Activated CD8-positive, alpha-beta T cell treated with anti-CD3 and anti-CD28 coated beads, Interleukin-2, amount 10 ng/mL, durations not matched to agents 7 days and 5 days (primary cell): ENCODE results near the gene TMEM167A. TPM values are rescaled to one million over a fixed set of nuclear protein-coding genes. Genes with fewer than 3 reads are reported as not detected.
A peak's percentile ranks its signal among the peaks of the same experiment; 100 is the strongest.
"Not testable (repeated sequence)": the region's sequence is repeated elsewhere in the genome, so short reads cannot be mapped to it uniquely, and the experiment has no call there.

Source experiments
- ATAC-seq: fragments of 150-1000 bp; cut with Tn5 transposase; one replicate; pipeline ENCODE4 v1.10.0; 2021; ENCODE audit warnings: moderate library complexity
- CTCF ChIA-PET: fragments of 350-600 bp; sonication (Branson Sonifier 250); formaldehyde crosslinking; loops from one replicate; lab custom pipeline; 2021; ENCODE audit warnings: antibody characterized with exemption; lab: Charles Lee
- POLR2A ChIA-PET: fragments of 350-600 bp; sonication (Branson Sonifier 250); formaldehyde crosslinking; loops from one replicate; lab custom pipeline; 2021; ENCODE audit warnings: antibody characterized with exemption; lab: Charles Lee
- DNase-seq: peaks from one replicate; pipeline ENCODE4 v3.0.0-alpha.2; 2020
- H3K27ac Mint-ChIP-seq: one replicate; pipeline ENCODE4 v1.8.0; 2021; ENCODE audit warnings: mild to moderate bottlenecking, mixed read lengths
- H3K27me3 Mint-ChIP-seq: one replicate; pipeline ENCODE4 v1.8.0; 2021; ENCODE audit warnings: low read depth, mixed read lengths
- H3K36me3 Mint-ChIP-seq: one replicate; pipeline ENCODE4 v1.8.0; 2021; ENCODE audit warnings: low read depth, mixed read lengths
- H3K4me1 Mint-ChIP-seq: one replicate; pipeline ENCODE4 v1.8.0; 2021; ENCODE audit warnings: low read depth, mixed read lengths
- H3K4me3 Mint-ChIP-seq: one replicate; pipeline ENCODE4 v1.8.0; 2021; ENCODE audit warnings: mild to moderate bottlenecking, mixed read lengths
- H3K9me3 Mint-ChIP-seq: one replicate; pipeline ENCODE4 v1.8.0; 2022; ENCODE audit warnings: mixed read lengths; ENCODE audit not compliant: insufficient read depth
- total RNA-seq, 2 experiments: library from RNA; stranded (reverse); gene quantifications; one replicate each; pipeline ENCODE4 v1.2.3, GENCODE V29; 2021

The TMEM167A gene
- total RNA-seq, 2 experiments from 2014 or later: 76.6 to 80.1 TPM

- Mint-ChIP-seq H3K27me3 (no peaks in the 10 kb centered on the region), H3K4me1 (no peaks in the 10 kb centered on the region), H3K4me3 (no peak overlapping the region), H3K9me3 (no peaks in the 10 kb centered on the region), H3K36me3 (no peaks in the 10 kb centered on the region), H3K27ac (no peak overlapping the region)
- ChIA-PET CTCF (interaction anchor here (1.3 kb wide), 1 partner anchor 24 kb away, joined by 3 read pairs; no protein-coding TSS in a partner anchor), POLR2A (no interaction called here)
- no peak for ATAC-seq
- DNase-seq: no peak
Observed at GRCh38 chr5:83084336-83084735, 7.1 kb upstream of the TMEM167A start.

DNA sequence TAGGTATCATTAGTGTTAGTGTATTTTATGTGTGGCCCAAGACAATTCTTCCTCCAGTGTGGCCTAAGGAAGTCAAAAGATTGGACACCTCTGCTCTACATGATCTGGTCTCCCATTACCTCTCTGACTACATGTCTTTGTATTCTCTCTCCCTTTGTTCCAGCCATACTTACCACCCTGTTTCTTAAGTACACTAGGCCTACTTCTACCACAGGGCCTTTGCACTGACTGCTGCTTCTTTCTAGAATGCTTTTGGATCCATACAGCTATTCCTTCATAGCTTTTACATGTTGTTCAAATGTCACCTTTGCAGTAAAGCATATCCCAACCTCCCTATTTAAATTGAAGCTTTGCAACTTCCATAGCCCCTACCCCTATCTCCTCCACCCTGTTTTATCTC is 5.6 kb upstream of the TMEM167A start:
- H3K4me1 Mint-ChIP-seq: peaks cover 10% of the 10 kb centered on the region
- DNase-seq: no peak
- ATAC-seq: no peak
- H3K36me3 Mint-ChIP-seq: no peaks in the 10 kb centered on the region
- no peak overlapping the region for H3K4me3 Mint-ChIP-seq
- CTCF ChIA-PET: no interaction called here
- POLR2A ChIA-PET: no interaction called here
- H3K27ac Mint-ChIP-seq: no peak overlapping the region
- H3K27me3 Mint-ChIP-seq: no peaks in the 10 kb centered on the region
- H3K9me3 Mint-ChIP-seq: no peaks in the 10 kb centered on the region

- CTCF ChIA-PET: interaction anchor here (0.9 to 1.9 kb wide), 2 partner anchors 12 to 395 kb away, joined by 3 to 5 read pairs; no protein-coding TSS in a partner anchor
- peaks cover 28% of the 10 kb centered on the region for H3K36me3 Mint-ChIP-seq
- peaks cover 37% of the 10 kb centered on the region for H3K4me1 Mint-ChIP-seq
- DNase-seq (peak; percentile 39), ATAC-seq (peak; percentile 11)
- POLR2A ChIA-PET: interaction anchor here (0.6 to 1.6 kb wide), 10 partner anchors 11 to 914 kb away, joined by 3 to 6 read pairs (median 4); no protein-coding TSS in a partner anchor
- H3K9me3 Mint-ChIP-seq: no peaks in the 10 kb centered on the region
- H3K27ac Mint-ChIP-seq: peak overlapping the region; percentile 97
- peak overlapping the region; percentile 90 for H3K4me3 Mint-ChIP-seq
- H3K27me3 Mint-ChIP-seq: no peaks in the 10 kb centered on the region
Observed at GRCh38 chr5:83077662-83078261, 568 bp upstream of the TMEM167A start.

DNA sequence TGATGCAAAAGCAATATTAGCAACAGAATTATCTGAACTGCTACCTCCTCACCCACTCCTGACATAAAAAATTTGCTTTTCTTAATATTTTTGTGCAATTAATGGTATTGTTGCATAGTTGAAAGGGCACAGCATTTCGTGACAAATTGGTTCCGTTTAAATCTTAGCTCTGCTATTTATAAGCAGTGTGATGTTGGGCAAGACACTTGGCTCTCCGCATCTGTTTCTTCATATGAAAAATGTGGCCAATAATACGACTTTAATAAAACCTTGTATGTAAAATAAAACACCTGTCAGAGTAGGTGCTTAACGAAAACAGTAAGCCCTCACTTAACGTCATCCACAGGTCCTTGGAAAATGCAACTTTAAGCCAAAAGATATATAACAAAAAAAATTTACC is 4.2 kb downstream of the TMEM167A start:
- Mint-ChIP-seq H3K36me3 (peaks cover 47% of the 10 kb centered on the region), H3K27me3 (no peaks in the 10 kb centered on the region), H3K4me1 (peaks cover 47% of the 10 kb centered on the region), H3K4me3 (no peak overlapping the region), H3K27ac (no peak overlapping the region), H3K9me3 (no peaks in the 10 kb centered on the region)
- POLR2A ChIA-PET: no interaction called here
- ATAC-seq: no peak
- CTCF ChIA-PET: interaction anchor here (0.7 kb wide), 1 partner anchor 11 kb away, joined by 3 read pairs; no protein-coding TSS in a partner anchor
- DNase-seq: no peak

DNA sequence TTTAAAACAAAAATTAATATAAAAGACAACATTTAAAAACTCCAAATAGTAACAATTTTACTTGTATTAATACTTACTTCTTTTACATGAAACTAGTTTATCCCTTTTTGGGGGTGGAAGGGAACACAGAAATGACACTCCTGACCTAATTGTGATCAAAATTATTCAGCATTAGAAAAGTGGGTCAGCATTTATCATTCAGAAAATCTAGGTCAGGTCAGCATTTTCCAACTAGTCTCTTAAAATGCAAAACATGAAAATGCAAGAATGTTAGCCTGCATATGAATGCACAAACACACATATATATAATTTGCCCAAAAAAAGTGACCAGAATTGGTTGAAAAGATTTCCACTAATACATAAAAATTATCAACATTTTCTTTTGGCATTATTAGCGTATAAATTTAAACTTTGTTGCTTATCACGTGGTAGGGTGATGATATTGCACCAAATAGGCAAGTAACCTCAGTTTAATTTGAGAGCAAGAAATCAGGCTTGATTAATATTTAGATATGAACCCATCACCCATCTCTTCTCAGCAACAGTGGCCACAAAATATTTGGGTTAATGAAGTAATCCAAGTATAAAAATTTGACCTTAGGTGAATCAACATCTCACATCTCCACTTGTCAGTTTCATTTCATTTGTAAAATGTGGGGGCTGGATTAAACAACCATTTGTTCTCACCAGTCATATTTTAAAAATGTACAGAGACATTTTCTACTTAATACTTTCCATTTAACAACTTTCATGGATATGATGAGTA is 5.7 kb downstream of the TMEM167A start:
- DNase-seq: no peak
- Mint-ChIP-seq H3K9me3 (no peaks in the 10 kb centered on the region), H3K4me3 (no peak overlapping the region), H3K36me3 (peaks cover 52% of the 10 kb centered on the region), H3K27ac (no peak overlapping the region), H3K4me1 (peaks cover 46% of the 10 kb centered on the region), H3K27me3 (no peaks in the 10 kb centered on the region)
- no peak for ATAC-seq
- POLR2A ChIA-PET: no interaction called here
- CTCF ChIA-PET: interaction anchor here (1.2 kb wide), 1 partner anchor 10 kb away, joined by 3 read pairs; no protein-coding TSS in a partner anchor

GRCh38 chr5:83069096-83069799 is 7.9 kb downstream of the TMEM167A start:
- H3K36me3 Mint-ChIP-seq: peaks cover 46% of the 10 kb centered on the region
- H3K27me3 Mint-ChIP-seq: no peaks in the 10 kb centered on the region
- H3K4me3 Mint-ChIP-seq: no peak overlapping the region
- no peak for ATAC-seq
- no peak for DNase-seq
- no peak overlapping the region for H3K27ac Mint-ChIP-seq
- peaks cover 27% of the 10 kb centered on the region for H3K4me1 Mint-ChIP-seq
- no peaks in the 10 kb centered on the region for H3K9me3 Mint-ChIP-seq
- CTCF ChIA-PET: no interaction called here
- POLR2A ChIA-PET: no interaction called here

GRCh38 chr5:83067377-83067776 is 9.8 kb downstream of the TMEM167A start:
- H3K4me3 Mint-ChIP-seq, ATAC-seq, DNase-seq, CTCF ChIA-PET, POLR2A ChIA-PET, H3K27me3 Mint-ChIP-seq, H3K27ac Mint-ChIP-seq, H3K9me3 Mint-ChIP-seq: not testable (repeated sequence)
- Mint-ChIP-seq H3K36me3 (peaks cover 42% of the 10 kb centered on the region), H3K4me1 (peaks cover 21% of the 10 kb centered on the region)

GRCh38 chr5:83066548-83067110 is 10.6 kb downstream of the TMEM167A start:
- CTCF ChIA-PET: no interaction called here
- POLR2A ChIA-PET: interaction anchor here (1.0 kb wide), 1 partner anchor 11 kb away, joined by 3 read pairs; the partner anchor contains the start of gene XRCC4

DNA sequence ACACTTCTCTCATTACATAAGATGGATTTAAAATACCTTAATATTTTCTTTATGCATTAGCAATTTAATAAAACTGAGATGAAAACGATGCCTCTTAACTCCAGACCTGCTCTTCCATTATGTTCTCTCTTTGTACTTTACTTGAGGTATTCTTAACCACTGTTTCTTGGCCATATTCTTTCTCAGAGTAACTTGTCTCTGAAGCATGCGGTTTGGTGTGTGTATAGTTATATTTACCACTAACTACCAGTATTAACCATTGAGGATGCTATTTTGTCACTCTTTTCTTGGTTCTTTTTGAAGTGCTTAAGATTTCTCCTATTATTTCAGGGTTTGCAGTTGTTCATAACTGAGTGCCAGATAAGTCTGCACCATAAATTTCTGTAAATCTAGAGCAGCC is 17.9 kb downstream of the TMEM167A start:
- no peaks in the 10 kb centered on the region for H3K9me3 Mint-ChIP-seq
- ATAC-seq (no peak), DNase-seq (no peak)
- peaks cover 18% of the 10 kb centered on the region for H3K4me1 Mint-ChIP-seq
- H3K36me3 Mint-ChIP-seq: peaks cover 66% of the 10 kb centered on the region
- POLR2A ChIA-PET: interaction anchor here (0.6 to 1.1 kb wide), 2 partner anchors 18 to 1232 kb away, joined by 5 to 6 read pairs; partner anchors contain the start of genes TMEM167A and XRCC4
- no peaks in the 10 kb centered on the region for H3K27me3 Mint-ChIP-seq
- H3K27ac Mint-ChIP-seq: peak overlapping the region; percentile 14
- no peak overlapping the region for H3K4me3 Mint-ChIP-seq
- CTCF ChIA-PET: interaction anchor here (0.6 kb wide), 1 partner anchor 800 kb away, joined by 7 read pairs; no protein-coding TSS in a partner anchor

More at GRCh38 chr5:83066548-83067110, 10.6 kb downstream of the TMEM167A start:
- Mint-ChIP-seq H3K9me3 (no peaks in the 10 kb centered on the region), H3K27ac (no peak overlapping the region), H3K36me3 (peaks cover 41% of the 10 kb centered on the region), H3K4me1 (peaks cover 13% of the 10 kb centered on the region), H3K4me3 (no peak overlapping the region), H3K27me3 (no peaks in the 10 kb centered on the region)
- DNase-seq: no peak
- ATAC-seq: no peak

GRCh38 chr5:83058726-83059125 is 18.5 kb downstream of the TMEM167A start:
- Mint-ChIP-seq H3K27ac (no peak overlapping the region), H3K4me1 (peaks cover 19% of the 10 kb centered on the region), H3K9me3 (no peaks in the 10 kb centered on the region), H3K4me3 (no peak overlapping the region), H3K36me3 (peaks cover 69% of the 10 kb centered on the region), H3K27me3 (no peaks in the 10 kb centered on the region)
- ATAC-seq (no peak), DNase-seq (no peak)
- ChIA-PET CTCF (interaction anchor here (0.6 kb wide), 1 partner anchor 799 kb away, joined by 7 read pairs; no protein-coding TSS in a partner anchor), POLR2A (interaction anchor here (1.1 kb wide), 1 partner anchor 18 kb away, joined by 5 read pairs; the partner anchor contains the start of genes TMEM167A and XRCC4)

GRCh38 chr5:83055166-83055565 is 22.0 kb downstream of the TMEM167A start:
- ChIA-PET CTCF (no interaction called here), POLR2A (interaction anchor here (1.4 kb wide), 1 partner anchor 22 kb away, joined by 5 read pairs; the partner anchor contains the start of genes TMEM167A and XRCC4)
- DNase-seq (no peak), ATAC-seq (no peak)
- Mint-ChIP-seq H3K9me3 (no peaks in the 10 kb centered on the region), H3K27me3 (no peaks in the 10 kb centered on the region), H3K27ac (no peak overlapping the region), H3K36me3 (peaks cover 63% of the 10 kb centered on the region), H3K4me1 (peaks cover 17% of the 10 kb centered on the region), H3K4me3 (no peak overlapping the region)
